Activated T-cell treated with anti-CD3 and anti-CD28 coated beads for 24 hours (primary cell): ENCODE measurements around the gene LIG1.

ENCODE experiments used
- DNase-seq: peaks from one replicate; pipeline ENCODE4 v3.0.0-alpha.2; 2020; ENCODE audit warnings: low read depth

LIG1 gene

GRCh38 chr19:48181505-48181904, 11.4 kb upstream of the LIG1 start:
- DNase-seq, result no peak

GRCh38 chr19:48176226-48176625, 6.1 kb upstream of the LIG1 start:
- no peak for DNase-seq

GRCh38 chr19:48175578-48175977, 5.4 kb upstream of the LIG1 start:
- no peak for DNase-seq

GRCh38 chr19:48174445-48175030, 4.4 kb upstream of the LIG1 start:
- DNase-seq, result no peak

- no peak for DNase-seq
Measured at GRCh38 chr19:48171710-48172109, 1.6 kb upstream of the LIG1 start.

GRCh38 chr19:48170817-48171347, 738 bp upstream of the LIG1 start:
- DNase-seq, result no peak

- DNase-seq, result peak; percentile 85
Measured at GRCh38 chr19:48169578-48169938, 586 bp downstream of the LIG1 start.

- no peak for DNase-seq
Measured at GRCh38 chr19:48168689-48169088, 1.5 kb downstream of the LIG1 start.

- DNase-seq, result no peak
Measured at GRCh38 chr19:48158210-48158790, 11.8 kb downstream of the LIG1 start.

- DNase-seq, result no peak
Measured at GRCh38 chr19:48154003-48154402, 16.1 kb downstream of the LIG1 start.

GRCh38 chr19:48152551-48152950, 17.6 kb downstream of the LIG1 start:
- peak; percentile 43 for DNase-seq

- no peak for DNase-seq
Measured at GRCh38 chr19:48149430-48149829, 20.7 kb downstream of the LIG1 start.

- no peak for DNase-seq
Measured at GRCh38 chr19:48148576-48148975, 21.6 kb downstream of the LIG1 start.

- DNase-seq, result no peak
Measured at GRCh38 chr19:48147597-48148175, 22.5 kb downstream of the LIG1 start.

GRCh38 chr19:48139053-48139452, 31.1 kb downstream of the LIG1 start:
- DNase-seq, result no peak

GRCh38 chr19:48137411-48137810, 32.7 kb downstream of the LIG1 start:
- DNase-seq, result no peak

GRCh38 chr19:48136547-48136946, 33.6 kb downstream of the LIG1 start:
- no peak for DNase-seq

GRCh38 chr19:48135411-48135810, 34.7 kb downstream of the LIG1 start:
- DNase-seq, result no peak

- no peak for DNase-seq
Measured at GRCh38 chr19:48133094-48133493, 37.0 kb downstream of the LIG1 start.

GRCh38 chr19:48127561-48127960, 42.6 kb downstream of the LIG1 start:
- DNase-seq, result no peak

- peak; percentile 12 for DNase-seq
Measured at GRCh38 chr19:48123907-48124651, 46.1 kb downstream of the LIG1 start.

GRCh38 chr19:48122421-48122820, 47.7 kb downstream of the LIG1 start:
- no peak for DNase-seq

- DNase-seq, result no peak
Measured at GRCh38 chr19:48121909-48122371, 48.2 kb downstream of the LIG1 start.
